ENCODE results near the gene CDK5RAP1. TPM values are rescaled to one million over a fixed set of nuclear protein-coding genes. Genes with fewer than 3 reads are reported as not detected.

CDK5RAP1 gene
- total and polyA plus RNA-seq, 2 of the 8 experiments (the other 6 are each of a cell fraction or from before 2014, with no cell fraction given) = 37.8 to 46.6 TPM

- Histone ChIP-seq H3K14ac (ENCODE audit: insufficient read length) (no peak overlapping the region), H3K23me2 (ENCODE audit: low read depth, low read length) (no peaks in the 10 kb centered on the region), H3K79me1 (ENCODE audit: low read depth, low read length) (no peaks in the 10 kb centered on the region; the same call in 1 of the 2 replicates), H3K23ac (ENCODE audit: insufficient read length) (no peak overlapping the region), H3K9me3 (ENCODE audit: insufficient read depth in 2 of 2, low read depth in 1 of 2, low read length in 1 of 2) (no peaks in the 10 kb centered on the region), H3K56ac (replicated peaks; ENCODE audit: insufficient read length, low read depth, low read length) (no peak overlapping the region), H3K4me1 (replicated peaks in 1 of 4; ENCODE audit: control insufficient read depth in 3 of 4, insufficient read depth in 4 of 4, low read length in 3 of 4) (no peaks in the 10 kb centered on the region), H3K4ac (replicated peaks; ENCODE audit: insufficient read length, low read depth, low read length) (no peak overlapping the region), H2AK5ac (ENCODE audit: low read depth, low read length) (no peak overlapping the region), H2BK15ac (ENCODE audit: low read length) (no peak overlapping the region), H2BK20ac (ENCODE audit: low read length) (no peak overlapping the region), H3K4me3 (ENCODE audit: extremely low read depth in 1 of 4, insufficient read depth in 2 of 4, low read depth in 3 of 4, low read length in 4 of 4) (no peak overlapping the region), H2BK12ac (ENCODE audit: low read depth, low read length) (no peak overlapping the region), H4K5ac (ENCODE audit: insufficient read length, low read depth, low read length) (no peak overlapping the region), H4K8ac (ENCODE audit: extremely low read depth, insufficient read depth, low read length) (no peak overlapping the region), H4K91ac (replicated peaks; ENCODE audit: insufficient read length, low read length) (no peak overlapping the region), H3K79me2 (ENCODE audit: control insufficient read depth in 1 of 2, insufficient read depth in 2 of 2, low read length in 2 of 2) (no peaks in the 10 kb centered on the region), H3K9ac (replicated peaks in 1 of 4; ENCODE audit: extremely low read depth in 1 of 4, low read depth in 3 of 4, low read length in 3 of 4) (no peak overlapping the region), H3K18ac (ENCODE audit: extremely low read depth, low read length) (no peak overlapping the region), H3K27me3 (replicated peaks in 1 of 4; ENCODE audit: control insufficient read depth in 3 of 4, extremely low read depth in 1 of 4, insufficient read depth in 3 of 4, low read length in 3 of 4) (no peaks in the 10 kb centered on the region), H2BK120ac (replicated peaks; ENCODE audit: low read depth, low read length) (no peak overlapping the region), H3K27ac (ENCODE audit: low read depth, low read length) (no peak overlapping the region), H2AFZ (ENCODE audit: low read length) (no peak overlapping the region), H3K4me2 (ENCODE audit: insufficient read depth in 1 of 2, low read depth in 2 of 2, low read length in 2 of 2) (no peak overlapping the region), H4K20me1 (replicated peaks in 1 of 2; ENCODE audit: control insufficient read depth in 1 of 2, insufficient read depth in 2 of 2, low read length in 2 of 2) (peaks cover 0 to 2% of the 10 kb centered on the region in 2 experiments), H3K36me3 (ENCODE audit: control insufficient read depth in 2 of 4, insufficient read depth in 4 of 4, low read length in 3 of 4) (no peaks in the 10 kb centered on the region; a peak in 1 of 8 replicates), H2BK5ac (ENCODE audit: low read depth, low read length) (no peak overlapping the region)
- TF ChIP-seq BCL11A (IDR thresholded peaks at IDR 0.05; ENCODE audit: low read depth in 2 of 2, low read length in 2 of 2) (no peak), SUZ12 (IDR thresholded peaks at IDR 0.05; ENCODE audit: low read length) (no peak), MAFK (IDR thresholded peaks at IDR 0.05; ENCODE audit: low read depth, low read length) (no peak), NRF1 (IDR thresholded peaks at IDR 0.05; ENCODE audit: low read depth, low read length) (no peak), TEAD4 (IDR thresholded peaks at IDR 0.05; ENCODE audit: low read depth, low read length) (no peak), CBX5 (IDR thresholded peaks at IDR 0.05; ENCODE audit: low read depth, low read length) (no peak), TAF7 (optimal IDR thresholded peaks at IDR 0.05; ENCODE audit: borderline replicate concordance, low read depth, low read length) (no peak), POLR2AphosphoS5 (IDR thresholded peaks at IDR 0.05; ENCODE audit: low read depth, low read length) (no peak), YY1 (IDR thresholded peaks at IDR 0.05; ENCODE audit: low read depth, low read length) (no peak), CEBPB (IDR thresholded peaks at IDR 0.05; ENCODE audit: low read depth, low read length) (no peak), E2F6 (IDR thresholded peaks at IDR 0.05) (no peak), SRF (IDR thresholded peaks at IDR 0.05; ENCODE audit: low read depth, low read length) (no peak), RBBP5 (IDR thresholded peaks at IDR 0.05; ENCODE audit: borderline replicate concordance, low read depth, low read length) (no peak)
- ChIA-PET CTCF (ENCODE audit: partially characterized antibody) (interaction anchor here (0.8 to 1.3 kb wide), 3 partner anchors 12 to 20 kb away, joined by 3 read pairs; no protein-coding TSS in a partner anchor), POLR2A (ENCODE audit: partially characterized antibody) (no interaction called here)
- DNase-seq (ENCODE audit: low read depth in 1 of 2, low spot score in 2 of 2) (no peak), FAIRE-seq (no peak)
- 80% methylated on average over 4 of the region's 4 CpGs; no CpG with 5 or more reads in 1 of the 2 experiments for WGBS, 2 experiments (ENCODE audit: extremely low coverage in 1 of 2, insufficient coverage in 1 of 2, insufficient read length in 1 of 2, insufficient replicate concordance in 2 of 2, low coverage in 1 of 2, low lambda C conversion rate in 2 of 2, missing lambda C conversion rate in 1 of 2)
Measured at GRCh38 chr20:33407796-33408195, 6.5 kb upstream of the CDK5RAP1 start.

All from H1 (cell line).